K562 treated with DMSO at 1 percent for 48 hours (cell line): Measurements from ENCODE around the gene BGLAP. TPM values are rescaled to one million over a fixed set of nuclear protein-coding genes. Genes with fewer than 3 reads are reported as not detected.

Source experiments
- total RNA-seq: library from RNA; unstranded; fragments of 300-600 nt; gene quantifications from 2 replicates; pipeline ENCODE4 v1.2.3, GENCODE V29; 2022; ENCODE audit warnings: low replicate concordance; ENCODE audit errors: extremely low read depth

BGLAP gene
- total RNA-seq, result not detected in 2 replicates

DNA sequence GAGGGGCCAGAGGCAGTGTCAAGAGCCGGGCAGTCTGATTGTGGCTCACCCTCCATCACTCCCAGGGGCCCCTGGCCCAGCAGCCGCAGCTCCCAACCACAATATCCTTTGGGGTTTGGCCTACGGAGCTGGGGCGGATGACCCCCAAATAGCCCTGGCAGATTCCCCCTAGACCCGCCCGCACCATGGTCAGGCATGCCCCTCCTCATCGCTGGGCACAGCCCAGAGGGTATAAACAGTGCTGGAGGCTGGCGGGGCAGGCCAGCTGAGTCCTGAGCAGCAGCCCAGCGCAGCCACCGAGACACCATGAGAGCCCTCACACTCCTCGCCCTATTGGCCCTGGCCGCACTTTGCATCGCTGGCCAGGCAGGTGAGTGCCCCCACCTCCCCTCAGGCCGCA is at the start of gene BGLAP:
TSS of gene BGLAP (plus strand) at position 259 of the 400 bp plus-strand sequence. CDS start at position 307, 48 bp downstream.

DNA sequence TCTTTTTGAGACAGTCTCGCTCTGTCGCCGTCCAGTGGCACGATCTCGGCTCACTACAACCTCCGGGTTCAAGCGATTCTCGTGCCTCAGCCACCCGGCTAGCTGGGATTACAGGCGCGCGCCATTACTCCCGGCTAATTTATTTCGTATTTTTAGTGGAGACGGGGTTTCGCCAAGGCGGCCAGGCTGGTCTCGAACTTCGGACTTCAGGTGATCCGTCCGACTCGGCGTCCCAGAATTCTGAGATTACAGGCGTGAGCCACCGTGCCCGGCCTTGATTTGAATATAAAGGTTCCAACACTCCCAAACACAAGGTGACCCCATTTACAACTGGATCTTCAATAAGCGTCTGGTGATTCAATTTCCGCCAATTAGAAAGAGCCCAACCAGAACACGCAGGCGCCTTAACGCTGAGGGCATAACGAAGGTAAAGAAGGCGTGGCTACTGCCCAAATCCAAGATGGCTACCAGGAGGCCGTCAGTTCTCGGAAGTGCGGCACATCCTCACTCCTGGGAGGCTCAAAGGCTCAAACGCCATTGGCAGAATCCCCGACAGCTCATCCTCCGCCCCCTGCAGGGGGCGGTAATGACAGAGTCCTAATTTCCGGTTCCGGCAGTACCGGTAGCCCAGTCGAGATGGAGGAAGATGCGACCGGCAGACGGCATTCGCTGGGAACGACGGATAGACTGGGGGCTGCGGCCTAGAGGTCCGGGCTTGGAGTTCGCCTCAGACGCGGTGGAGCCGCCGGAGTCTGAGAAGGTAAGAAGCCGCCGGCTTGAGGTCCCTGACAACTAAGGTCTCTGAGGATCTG is 48.3 kb upstream of the BGLAP start, which contains the start of gene SLC25A44:
TSS of gene SLC25A44 (plus strand) at position 617 of the 812 bp plus-strand sequence. CDS start 5,744 bp downstream, outside the sequence.

DNA sequence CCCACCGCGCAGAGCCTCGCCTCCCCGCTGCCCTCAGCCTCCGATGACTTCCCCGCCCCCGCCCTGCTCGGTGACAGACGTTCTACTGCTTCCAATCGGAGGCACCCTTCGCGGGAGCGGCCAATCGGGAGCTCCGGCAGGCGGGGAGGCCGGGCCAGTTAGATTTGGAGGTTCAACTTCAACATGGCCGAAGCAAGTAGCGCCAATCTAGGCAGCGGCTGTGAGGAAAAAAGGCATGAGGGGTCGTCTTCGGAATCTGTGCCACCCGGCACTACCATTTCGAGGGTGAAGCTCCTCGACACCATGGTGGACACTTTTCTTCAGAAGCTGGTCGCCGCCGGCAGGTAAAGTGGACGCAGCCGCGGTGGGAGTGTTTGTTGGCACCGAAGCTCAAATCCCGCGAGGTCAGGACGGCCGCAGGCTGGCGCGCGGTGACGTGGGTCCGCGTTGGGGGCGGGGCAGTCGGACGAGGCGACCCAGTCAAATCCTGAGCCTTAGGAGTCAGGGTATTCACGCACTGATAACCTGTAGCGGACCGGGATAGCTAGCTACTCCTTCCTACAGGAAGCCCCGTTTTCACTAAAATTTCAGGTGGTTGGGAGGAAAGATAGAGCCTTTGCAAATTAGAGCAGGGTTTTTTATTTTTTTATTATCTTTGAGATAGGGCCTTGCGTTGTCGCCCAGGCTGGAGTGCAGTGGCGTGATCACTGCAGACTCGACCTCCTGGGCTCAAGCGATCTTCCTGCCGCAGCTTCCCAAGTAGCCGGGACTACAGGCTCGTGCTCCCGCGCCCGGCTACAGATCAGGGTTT is 28.9 kb upstream of the BGLAP start, which contains the start of gene PMF1:
TSS of gene PMF1 (plus strand) at position 175 of the 811 bp plus-strand sequence. CDS start at position 184, 9 bp downstream.

DNA sequence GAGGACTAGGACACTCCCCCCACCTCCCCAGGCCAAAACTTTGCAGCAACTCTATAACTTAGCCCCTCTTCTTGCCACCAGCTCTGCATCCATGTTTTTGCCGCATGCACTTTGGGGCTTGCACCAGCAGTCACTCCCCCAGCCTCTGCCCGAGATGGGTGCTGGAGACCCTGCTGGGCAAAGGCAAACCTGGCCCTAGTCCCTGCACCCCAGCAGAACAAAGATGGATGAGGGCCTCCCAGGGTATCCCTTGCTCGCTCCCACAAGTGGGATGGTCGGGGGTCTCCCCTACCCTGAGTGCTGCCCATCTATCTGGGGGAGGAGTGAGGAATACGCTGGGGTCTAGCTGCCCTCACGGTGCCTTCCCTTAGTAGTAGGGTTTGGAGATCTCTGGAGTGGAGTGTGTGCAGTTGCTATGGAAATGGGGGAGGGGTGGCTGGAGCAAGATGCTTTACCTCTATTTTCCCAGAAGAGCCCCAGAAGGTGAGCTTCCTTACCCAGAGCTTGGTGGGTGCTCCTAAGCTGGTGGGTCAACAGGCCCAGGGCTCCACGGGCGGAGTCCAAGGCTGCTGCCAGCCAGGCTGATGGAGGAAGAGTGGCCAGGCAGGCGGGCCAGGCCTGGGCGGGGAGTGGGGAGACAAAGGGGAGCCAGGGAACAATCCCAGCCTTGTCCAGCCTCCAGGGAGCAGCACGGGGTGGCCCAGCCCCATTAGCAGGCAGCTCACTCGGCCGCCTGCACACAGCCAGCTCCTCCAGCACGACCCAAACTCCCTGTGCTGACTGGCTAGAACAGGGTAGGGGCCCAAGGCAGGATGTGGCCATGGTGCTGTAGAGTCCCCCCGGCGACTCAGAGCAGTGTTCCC is 5.7 kb downstream of the BGLAP start, which contains the start of gene PAQR6:
TSS of gene PAQR6 (minus strand) at position 597 of the 863 bp plus-strand sequence. CDS start 1,325 bp downstream, outside the sequence.

DNA sequence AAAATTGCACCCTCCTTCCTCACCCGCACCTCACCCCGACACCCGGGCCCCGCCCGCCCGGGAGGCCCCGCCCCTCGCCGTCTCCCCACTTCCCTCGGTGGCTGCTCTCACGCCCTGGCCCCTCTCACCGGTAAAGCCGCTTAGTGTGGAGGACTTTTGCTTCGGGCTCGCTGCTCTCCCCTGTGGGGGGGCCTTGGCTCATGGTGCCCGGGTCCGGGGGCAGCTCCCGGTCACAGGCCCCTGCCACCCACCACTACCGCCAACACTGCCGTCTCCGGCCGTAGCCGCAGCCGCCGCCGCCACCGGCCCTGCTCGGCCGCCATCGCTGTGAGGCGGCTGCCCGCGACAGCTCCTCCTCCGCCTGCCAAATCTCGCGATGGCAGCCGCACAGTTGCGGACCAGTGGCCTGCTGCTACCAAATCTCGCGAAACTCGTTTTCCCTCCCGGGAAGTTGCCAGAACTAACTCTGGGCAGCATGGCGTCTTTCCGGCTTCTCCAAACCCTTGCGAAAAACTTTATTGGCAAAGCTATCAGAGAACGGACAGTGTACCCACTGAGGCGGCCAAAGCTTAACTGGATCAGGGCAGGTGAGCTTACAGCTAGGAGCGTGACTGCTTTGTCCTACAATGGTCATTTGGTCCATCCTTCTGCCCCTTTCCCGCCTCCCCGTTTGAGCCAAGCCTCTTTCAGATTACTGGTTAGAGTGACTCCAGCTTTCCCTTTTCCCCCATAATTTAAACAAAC is 40.7 kb downstream of the BGLAP start, which contains the start of gene SMG5:
TSS of gene SMG5 (minus strand) at position 347 of the 744 bp plus-strand sequence. CDS start at position 202, 145 bp downstream.

DNA sequence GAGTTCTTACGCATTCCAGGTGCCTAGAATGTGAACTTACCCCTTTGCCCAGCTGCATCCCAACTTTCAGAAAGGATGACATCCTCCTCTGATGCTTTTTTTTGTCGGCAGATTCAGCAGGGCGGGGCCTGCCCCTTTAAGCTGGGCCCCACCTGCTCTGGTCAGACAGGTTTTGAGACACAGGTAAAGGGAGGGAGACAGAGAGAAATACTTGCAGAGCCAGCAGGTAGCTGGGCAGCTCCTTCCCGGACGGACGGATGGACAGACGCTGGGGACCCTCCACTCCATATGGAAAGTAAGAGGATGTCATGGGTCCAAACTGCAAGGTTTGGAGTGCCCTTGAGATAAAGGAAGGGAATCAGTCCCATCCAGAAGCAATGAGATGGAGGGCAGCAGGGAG is 42.1 kb downstream of the BGLAP start, which contains the start of gene TMEM79:
TSS of gene TMEM79 (plus strand) at position 214 of the 400 bp plus-strand sequence. CDS start 902 bp downstream, outside the sequence.

Other genes with a start within 250 kb of the BGLAP start
- gene SSR2, start 221.2 kb upstream of the BGLAP start, total RNA-seq, result not detected in 2 replicates
- not detected in 2 replicates for gene UBQLN4, start 188.4 kb upstream of the BGLAP start, total RNA-seq
- gene LAMTOR2, start 187.4 kb upstream of the BGLAP start, total RNA-seq, result not detected in 2 replicates
- not detected in 2 replicates for gene RAB25, start 181.0 kb upstream of the BGLAP start, total RNA-seq
- gene MEX3A, start 159.7 kb upstream of the BGLAP start, total RNA-seq, result not detected in 2 replicates
- not detected in 2 replicates for gene LMNA, start 127.5 kb upstream of the BGLAP start, total RNA-seq
- not detected in 2 replicates for gene SEMA4A, start 88.6 kb upstream of the BGLAP start, total RNA-seq
- not detected in 2 replicates for gene SLC25A44, start 48.1 kb upstream of the BGLAP start, total RNA-seq
- gene PMF1, start 29.2 kb upstream of the BGLAP start, total RNA-seq, result not detected in 2 replicates
- not detected in 2 replicates for gene PAQR6, start 5.9 kb downstream of the BGLAP start, total RNA-seq
- not detected in 2 replicates for gene SMG5, start 40.6 kb downstream of the BGLAP start, total RNA-seq
- not detected in 2 replicates for gene TMEM79, start 42.1 kb downstream of the BGLAP start, total RNA-seq
- not detected in 2 replicates for gene GLMP, start 53.5 kb downstream of the BGLAP start, total RNA-seq
- gene VHLL, start 57.1 kb downstream of the BGLAP start, total RNA-seq, result not detected in 2 replicates
- gene CCT3, start 96.1 kb downstream of the BGLAP start, total RNA-seq, result 1,364 TPM in 1 of 2 replicates, not detected in the other
- not detected in 2 replicates for gene TSACC, start 96.3 kb downstream of the BGLAP start, total RNA-seq
- not detected in 2 replicates for gene RHBG, start 127.0 kb downstream of the BGLAP start, total RNA-seq